GM12864 (cell line): ENCODE results near the gene PAX5.
A peak's percentile ranks its signal among the peaks of the same experiment; 100 is the strongest.

ENCODE experiments used
- DNase-seq: peaks from one replicate; pipeline ENCODE4 v3.0.0-alpha.2; 2011; ENCODE audit warnings: low read depth
- H3K4me3 ChIP-seq: 2 replicates; pipeline ENCODE4 v1.5.1; 2011; ENCODE audit warnings: mild to moderate bottlenecking, low read depth, low read length, control low read depth
- TF ChIP-seq, protein P1 (sequence below): IDR thresholded peaks from 2 replicates; pipeline ENCODE4 v1.5.1; 2011; ENCODE audit warnings: low read depth, mild to moderate bottlenecking, moderate library complexity, low read length, control low read depth, inconsistent platforms; ENCODE audit errors: missing control alignments

PAX5 gene

DNA sequence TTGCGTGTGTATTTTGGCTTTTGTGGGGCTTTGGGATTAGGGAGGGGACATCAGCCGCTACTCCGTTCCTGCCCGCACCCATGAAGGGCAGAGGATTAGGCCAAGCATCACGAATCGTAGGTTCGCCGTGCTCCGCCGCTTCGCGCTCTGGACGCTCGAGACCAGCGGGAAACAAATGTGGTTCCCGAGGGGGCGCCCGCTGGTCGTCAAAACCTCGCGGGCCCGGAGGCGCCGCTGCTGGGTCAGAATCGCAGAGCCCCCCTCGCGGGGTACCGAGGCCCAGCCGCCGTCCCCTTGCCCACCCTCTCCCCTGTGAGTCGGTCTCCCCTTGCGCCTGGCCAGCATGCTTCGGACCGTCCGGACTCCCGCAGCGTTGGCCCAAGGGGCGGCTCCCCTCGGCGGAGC lies 2.3 kb upstream of the PAX5 start:
- TF ChIP-seq, protein P1, sequence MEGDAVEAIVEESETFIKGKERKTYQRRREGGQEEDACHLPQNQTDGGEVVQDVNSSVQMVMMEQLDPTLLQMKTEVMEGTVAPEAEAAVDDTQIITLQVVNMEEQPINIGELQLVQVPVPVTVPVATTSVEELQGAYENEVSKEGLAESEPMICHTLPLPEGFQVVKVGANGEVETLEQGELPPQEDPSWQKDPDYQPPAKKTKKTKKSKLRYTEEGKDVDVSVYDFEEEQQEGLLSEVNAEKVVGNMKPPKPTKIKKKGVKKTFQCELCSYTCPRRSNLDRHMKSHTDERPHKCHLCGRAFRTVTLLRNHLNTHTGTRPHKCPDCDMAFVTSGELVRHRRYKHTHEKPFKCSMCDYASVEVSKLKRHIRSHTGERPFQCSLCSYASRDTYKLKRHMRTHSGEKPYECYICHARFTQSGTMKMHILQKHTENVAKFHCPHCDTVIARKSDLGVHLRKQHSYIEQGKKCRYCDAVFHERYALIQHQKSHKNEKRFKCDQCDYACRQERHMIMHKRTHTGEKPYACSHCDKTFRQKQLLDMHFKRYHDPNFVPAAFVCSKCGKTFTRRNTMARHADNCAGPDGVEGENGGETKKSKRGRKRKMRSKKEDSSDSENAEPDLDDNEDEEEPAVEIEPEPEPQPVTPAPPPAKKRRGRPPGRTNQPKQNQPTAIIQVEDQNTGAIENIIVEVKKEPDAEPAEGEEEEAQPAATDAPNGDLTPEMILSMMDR: peak; percentile 17
- DNase-seq: no peak
- H3K4me3 ChIP-seq: peak overlapping the region; percentile 62

DNA sequence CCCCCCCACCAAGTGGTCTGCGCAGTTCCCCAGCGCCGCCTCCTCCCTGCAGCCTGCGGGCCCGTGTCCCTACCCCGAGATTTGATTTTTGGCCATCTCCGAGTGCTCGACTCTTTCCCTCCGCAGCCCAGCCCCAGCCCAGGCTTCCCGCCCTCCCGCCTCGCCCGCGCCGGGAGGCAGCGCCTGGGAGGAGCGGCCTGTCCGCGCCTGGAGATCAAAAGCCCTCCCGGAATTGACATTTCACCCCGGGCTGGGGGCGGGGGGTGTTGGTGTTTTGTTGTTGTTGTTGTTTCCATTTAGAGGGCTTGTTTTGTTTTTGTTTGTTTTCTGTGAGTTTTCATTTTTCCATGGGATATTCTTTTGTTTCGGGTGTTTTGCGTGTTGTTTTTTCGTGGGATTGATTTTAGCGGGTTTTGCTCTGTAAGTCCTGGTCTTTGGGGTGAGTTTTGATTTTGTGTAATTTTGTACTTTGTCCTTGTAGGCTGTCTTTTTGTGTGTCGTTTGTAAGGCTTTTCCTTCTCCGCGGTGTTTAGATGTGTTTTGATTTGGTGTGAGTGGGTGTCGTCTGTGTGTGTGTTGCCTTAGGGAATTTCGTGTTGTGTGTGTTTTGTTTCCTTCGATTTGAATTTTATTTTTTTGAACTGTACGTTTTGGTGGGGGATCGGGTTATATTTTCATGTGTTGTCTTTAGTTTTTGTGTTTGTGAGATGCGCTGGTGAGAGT lies 1.7 kb upstream of the PAX5 start:
- TF ChIP-seq, protein P1: no peak
- H3K4me3 ChIP-seq: peak overlapping the region; percentile 62

DNA sequence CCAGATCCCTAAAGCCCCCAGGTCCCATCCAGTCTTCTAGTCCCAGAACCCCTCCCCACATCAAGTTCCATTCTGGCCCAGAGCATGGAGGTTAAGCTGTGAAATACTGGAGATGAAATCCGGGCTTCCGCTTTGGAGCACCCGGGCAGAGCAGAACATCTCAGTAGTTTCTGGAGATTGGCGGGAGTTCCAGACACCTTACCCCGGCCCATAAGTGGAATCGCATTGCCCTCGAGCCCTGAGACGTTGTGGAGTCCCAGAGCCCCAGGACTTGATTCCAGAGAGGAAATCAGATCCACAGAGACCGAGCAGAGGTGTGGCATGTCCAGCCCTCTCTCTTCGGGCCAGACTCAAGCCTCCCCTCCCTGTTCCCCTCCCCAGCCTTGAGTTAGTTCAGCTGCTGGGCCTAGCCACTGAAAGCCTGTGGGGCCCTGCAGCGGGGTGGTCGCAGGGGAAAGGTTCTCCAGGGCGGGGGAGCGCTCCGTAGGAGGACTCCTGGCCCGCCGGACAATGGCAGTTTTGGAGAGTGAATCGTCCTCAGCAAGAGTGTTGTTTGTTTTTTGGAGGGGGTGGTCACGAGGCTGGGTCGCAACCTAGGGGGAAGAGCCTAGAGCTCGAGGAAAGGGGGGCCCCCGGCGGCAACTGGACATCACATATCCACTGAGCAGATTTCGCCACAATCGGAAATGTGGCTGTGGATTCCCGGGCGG lies 1.0 kb upstream of the PAX5 start:
- DNase-seq: no peak
- TF ChIP-seq, protein P1: no peak
- H3K4me3 ChIP-seq: peak overlapping the region; percentile 62

More for the DNA sequence above, 1.7 kb upstream of the PAX5 start:
- DNase-seq: no peak

DNA sequence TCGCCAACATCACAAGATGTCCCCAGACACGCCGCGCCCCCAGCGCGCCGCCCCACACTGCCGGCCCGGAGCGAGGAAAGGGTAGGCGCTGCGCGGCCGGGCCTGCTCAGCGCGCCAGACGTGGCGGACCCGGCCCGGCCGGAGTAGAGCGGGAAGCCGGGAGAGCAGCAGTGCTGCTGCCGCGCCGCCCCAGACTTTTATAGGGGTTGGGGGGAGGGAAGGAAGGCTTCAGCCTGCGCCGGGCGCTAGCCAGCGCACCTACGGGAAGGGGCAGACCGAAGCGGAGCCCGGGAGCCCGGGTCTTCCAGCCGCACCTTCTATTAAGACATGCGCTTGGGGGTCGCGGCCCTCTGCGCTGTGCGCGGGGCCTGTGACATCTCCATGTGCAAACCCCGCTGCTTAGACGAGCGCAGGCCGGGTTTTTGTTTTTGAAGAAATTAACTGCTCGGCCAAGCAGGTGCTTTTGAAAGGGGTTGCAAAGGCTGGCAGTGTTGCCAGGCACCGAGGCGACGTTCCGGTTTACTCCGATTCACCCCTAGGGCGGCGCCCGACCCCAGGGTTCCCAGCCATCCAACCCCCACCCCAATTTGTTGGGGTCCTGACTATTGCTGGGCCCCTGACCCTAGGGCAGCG lies 353 bp upstream of the PAX5 start:
- no peak for DNase-seq
- H3K4me3 ChIP-seq: peak overlapping the region; percentile 62

DNA sequence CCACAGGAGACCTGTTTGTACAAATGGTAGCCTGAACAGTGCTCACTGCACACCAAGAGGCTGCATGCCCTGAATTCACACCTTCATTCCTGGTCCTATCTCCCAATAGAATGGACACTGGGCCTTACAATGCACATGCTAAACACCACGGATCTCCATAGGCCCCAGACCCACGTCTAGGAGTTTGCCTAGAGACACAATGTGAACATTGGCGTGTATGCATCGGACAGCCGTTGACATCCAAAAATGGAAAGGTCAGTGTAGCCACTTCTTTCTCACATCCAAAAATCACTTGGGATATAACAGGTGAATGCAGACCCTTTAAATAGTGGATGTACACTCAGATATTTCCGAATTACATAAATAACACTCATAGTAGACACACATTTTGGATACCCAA lies 927 bp downstream of the PAX5 start:
- TF ChIP-seq, protein P1: no peak
- no peak for DNase-seq
- H3K4me3 ChIP-seq: peak overlapping the region; percentile 62

More for the DNA sequence above, 353 bp upstream of the PAX5 start:
- TF ChIP-seq, protein P1: peak; percentile 81

DNA sequence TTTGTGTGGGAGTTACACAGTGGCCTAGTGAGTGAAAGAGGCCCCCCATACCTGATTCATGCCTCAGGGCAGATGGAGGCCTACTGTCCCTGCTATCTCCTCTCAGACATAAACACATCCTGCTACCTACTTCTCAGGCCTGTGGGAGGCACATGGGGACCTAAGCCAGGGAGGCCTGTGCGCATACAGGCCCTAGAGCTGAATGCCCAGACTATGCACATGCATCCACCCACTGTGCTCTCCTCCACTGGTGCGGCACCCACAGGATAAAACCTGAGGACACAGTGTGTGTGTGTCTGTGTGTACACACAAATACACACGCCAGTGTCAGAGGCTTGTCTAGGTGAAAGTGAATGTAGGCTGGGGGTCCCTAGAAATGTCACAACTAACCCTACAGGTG lies 1.4 kb downstream of the PAX5 start:
- H3K4me3 ChIP-seq: peak overlapping the region; percentile 62
- DNase-seq: no peak
- TF ChIP-seq, protein P1: peak; percentile 33
